Measurements from ENCODE around the gene POLR3B.

Gene POLR3B

GRCh38 chr12:106327309-106327869, 30.2 kb upstream of the POLR3B start:
- H3K4me3 ChIP-seq (ENCODE audit: low read length) = no peak overlapping the region
- no peak overlapping the region for H3K9ac ChIP-seq (ENCODE audit: low read length)
- H3K27me3 ChIP-seq (ENCODE audit: control insufficient read depth, insufficient read depth, low read length) = no peaks in the 10 kb centered on the region
- peaks cover 7% of the 10 kb centered on the region for H3K36me3 ChIP-seq (ENCODE audit: control insufficient read depth, insufficient read depth, low read length)
- H3K9me3 ChIP-seq (ENCODE audit: control insufficient read depth, low read length) = no peaks in the 10 kb centered on the region
- no peaks in the 10 kb centered on the region for H3K4me1 ChIP-seq (ENCODE audit: control insufficient read depth, insufficient read depth, low read length)

- Histone ChIP-seq H3K4me3 (ENCODE audit: low read length) (no peak overlapping the region), H3K36me3 (ENCODE audit: control insufficient read depth, insufficient read depth, low read length) (peaks cover 7% of the 10 kb centered on the region), H3K4me1 (ENCODE audit: control insufficient read depth, insufficient read depth, low read length) (no peaks in the 10 kb centered on the region), H3K27me3 (ENCODE audit: control insufficient read depth, insufficient read depth, low read length) (no peaks in the 10 kb centered on the region), H3K9ac (ENCODE audit: low read length) (no peak overlapping the region), H3K9me3 (ENCODE audit: control insufficient read depth, low read length) (no peaks in the 10 kb centered on the region)
These were observed 28.8 kb upstream of the POLR3B start for GRCh38 chr12:106328735-106329134.

- H3K9ac ChIP-seq (ENCODE audit: low read length) = no peak overlapping the region
- H3K27me3 ChIP-seq (ENCODE audit: control insufficient read depth, insufficient read depth, low read length) = no peaks in the 10 kb centered on the region
- no peak overlapping the region for H3K4me3 ChIP-seq (ENCODE audit: low read length)
- H3K4me1 ChIP-seq (ENCODE audit: control insufficient read depth, insufficient read depth, low read length) = no peaks in the 10 kb centered on the region
- peaks cover 7% of the 10 kb centered on the region for H3K36me3 ChIP-seq (ENCODE audit: control insufficient read depth, insufficient read depth, low read length)
- H3K9me3 ChIP-seq (ENCODE audit: control insufficient read depth, low read length) = no peaks in the 10 kb centered on the region
These were observed 28.1 kb upstream of the POLR3B start for GRCh38 chr12:106329231-106329982.

- Histone ChIP-seq H3K9ac (ENCODE audit: low read length) (no peak overlapping the region), H3K4me1 (ENCODE audit: control insufficient read depth, insufficient read depth, low read length) (no peaks in the 10 kb centered on the region), H3K9me3 (ENCODE audit: control insufficient read depth, low read length) (no peaks in the 10 kb centered on the region), H3K36me3 (ENCODE audit: control insufficient read depth, insufficient read depth, low read length) (no peaks in the 10 kb centered on the region), H3K4me3 (ENCODE audit: low read length) (no peak overlapping the region), H3K27me3 (ENCODE audit: control insufficient read depth, insufficient read depth, low read length) (no peaks in the 10 kb centered on the region)
These were observed 25.9 kb upstream of the POLR3B start for GRCh38 chr12:106331599-106331998.

- Histone ChIP-seq H3K9me3 (ENCODE audit: control insufficient read depth, low read length) (no peaks in the 10 kb centered on the region), H3K4me3 (ENCODE audit: low read length) (no peak overlapping the region), H3K27me3 (ENCODE audit: control insufficient read depth, insufficient read depth, low read length) (no peaks in the 10 kb centered on the region), H3K9ac (ENCODE audit: low read length) (no peak overlapping the region), H3K36me3 (ENCODE audit: control insufficient read depth, insufficient read depth, low read length) (no peaks in the 10 kb centered on the region), H3K4me1 (ENCODE audit: control insufficient read depth, insufficient read depth, low read length) (no peaks in the 10 kb centered on the region)
These were observed 25.0 kb upstream of the POLR3B start for GRCh38 chr12:106332536-106332935.

- no peak overlapping the region for H3K4me3 ChIP-seq (ENCODE audit: low read length)
- H3K9me3 ChIP-seq (ENCODE audit: control insufficient read depth, low read length) = no peaks in the 10 kb centered on the region
- no peaks in the 10 kb centered on the region for H3K27me3 ChIP-seq (ENCODE audit: control insufficient read depth, insufficient read depth, low read length)
- H3K9ac ChIP-seq (ENCODE audit: low read length) = no peak overlapping the region
- H3K36me3 ChIP-seq (ENCODE audit: control insufficient read depth, insufficient read depth, low read length) = no peaks in the 10 kb centered on the region
- H3K4me1 ChIP-seq (ENCODE audit: control insufficient read depth, insufficient read depth, low read length) = no peaks in the 10 kb centered on the region
These were observed 24.5 kb upstream of the POLR3B start for GRCh38 chr12:106333010-106333409.

GRCh38 chr12:106333756-106334155, 23.8 kb upstream of the POLR3B start:
- no peaks in the 10 kb centered on the region for H3K27me3 ChIP-seq (ENCODE audit: control insufficient read depth, insufficient read depth, low read length)
- no peaks in the 10 kb centered on the region for H3K36me3 ChIP-seq (ENCODE audit: control insufficient read depth, insufficient read depth, low read length)
- H3K9me3 ChIP-seq (ENCODE audit: control insufficient read depth, low read length) = no peaks in the 10 kb centered on the region
- H3K9ac ChIP-seq (ENCODE audit: low read length) = no peak overlapping the region
- no peaks in the 10 kb centered on the region for H3K4me1 ChIP-seq (ENCODE audit: control insufficient read depth, insufficient read depth, low read length)
- no peak overlapping the region for H3K4me3 ChIP-seq (ENCODE audit: low read length)

GRCh38 chr12:106341086-106341877, 16.3 kb upstream of the POLR3B start:
- Histone ChIP-seq H3K4me3 (ENCODE audit: low read length) (no peak overlapping the region), H3K9ac (ENCODE audit: low read length) (no peak overlapping the region), H3K36me3 (ENCODE audit: control insufficient read depth, insufficient read depth, low read length) (no peaks in the 10 kb centered on the region), H3K4me1 (ENCODE audit: control insufficient read depth, insufficient read depth, low read length) (peaks cover 15% of the 10 kb centered on the region), H3K27me3 (ENCODE audit: control insufficient read depth, insufficient read depth, low read length) (no peaks in the 10 kb centered on the region), H3K9me3 (ENCODE audit: control insufficient read depth, low read length) (no peaks in the 10 kb centered on the region)

- H3K9me3 ChIP-seq (ENCODE audit: control insufficient read depth, low read length) = no peaks in the 10 kb centered on the region
- H3K9ac ChIP-seq (ENCODE audit: low read length) = no peak overlapping the region
- no peaks in the 10 kb centered on the region for H3K36me3 ChIP-seq (ENCODE audit: control insufficient read depth, insufficient read depth, low read length)
- H3K27me3 ChIP-seq (ENCODE audit: control insufficient read depth, insufficient read depth, low read length) = no peaks in the 10 kb centered on the region
- H3K4me1 ChIP-seq (ENCODE audit: control insufficient read depth, insufficient read depth, low read length) = peaks cover 15% of the 10 kb centered on the region
- H3K4me3 ChIP-seq (ENCODE audit: low read length) = no peak overlapping the region
These were observed 14.9 kb upstream of the POLR3B start for GRCh38 chr12:106342397-106343213.

GRCh38 chr12:106343214-106343528, 14.4 kb upstream of the POLR3B start:
- Histone ChIP-seq H3K4me3 (ENCODE audit: low read length) (no peak overlapping the region), H3K4me1 (ENCODE audit: control insufficient read depth, insufficient read depth, low read length) (peaks cover 15% of the 10 kb centered on the region), H3K9ac (ENCODE audit: low read length) (no peak overlapping the region), H3K36me3 (ENCODE audit: control insufficient read depth, insufficient read depth, low read length) (no peaks in the 10 kb centered on the region), H3K27me3 (ENCODE audit: control insufficient read depth, insufficient read depth, low read length) (no peaks in the 10 kb centered on the region), H3K9me3 (ENCODE audit: control insufficient read depth, low read length) (no peaks in the 10 kb centered on the region)

- Histone ChIP-seq H3K27me3 (ENCODE audit: control insufficient read depth, insufficient read depth, low read length) (no peaks in the 10 kb centered on the region), H3K9ac (ENCODE audit: low read length) (no peak overlapping the region), H3K4me1 (ENCODE audit: control insufficient read depth, insufficient read depth, low read length) (peaks cover 15% of the 10 kb centered on the region), H3K9me3 (ENCODE audit: control insufficient read depth, low read length) (no peaks in the 10 kb centered on the region), H3K36me3 (ENCODE audit: control insufficient read depth, insufficient read depth, low read length) (no peaks in the 10 kb centered on the region), H3K4me3 (ENCODE audit: low read length) (no peak overlapping the region)
These were observed 13.4 kb upstream of the POLR3B start for GRCh38 chr12:106344131-106344530.

GRCh38 chr12:106345746-106346145, 11.8 kb upstream of the POLR3B start:
- Histone ChIP-seq H3K9me3 (ENCODE audit: control insufficient read depth, low read length) (no peaks in the 10 kb centered on the region), H3K36me3 (ENCODE audit: control insufficient read depth, insufficient read depth, low read length) (no peaks in the 10 kb centered on the region), H3K4me1 (ENCODE audit: control insufficient read depth, insufficient read depth, low read length) (peaks cover 15% of the 10 kb centered on the region), H3K9ac (ENCODE audit: low read length) (no peak overlapping the region), H3K4me3 (ENCODE audit: low read length) (no peak overlapping the region), H3K27me3 (ENCODE audit: control insufficient read depth, insufficient read depth, low read length) (no peaks in the 10 kb centered on the region)
